ENCODE data around the gene SNX19. TPM values are rescaled to one million over a fixed set of nuclear protein-coding genes. Genes with fewer than 3 reads are reported as not detected.

The SNX19 gene
- total and polyA plus RNA-seq, 2 donors, result 12.8 to 27.3 TPM

DNA sequence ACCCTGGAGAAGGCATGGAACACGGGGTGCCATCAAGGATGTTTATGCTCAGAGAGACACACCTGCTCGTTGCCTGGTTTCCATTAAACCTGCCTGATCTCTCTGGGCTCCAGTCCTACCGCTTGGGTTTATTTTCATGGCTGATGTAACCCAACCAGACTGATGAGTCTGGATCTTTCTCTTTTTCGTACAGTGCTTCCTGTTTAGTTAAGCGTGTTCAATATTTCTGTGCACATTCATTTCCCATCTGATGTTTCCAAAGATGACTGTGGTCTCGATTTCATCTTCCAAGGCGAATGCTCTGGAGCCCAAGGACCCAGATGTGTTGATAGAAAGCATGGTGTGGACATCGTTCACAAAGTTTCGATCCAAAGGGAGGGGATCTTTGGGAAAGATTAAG is 84.3 kb downstream of the SNX19 start:
- 79% methylated on average over 9 of the region's 9 CpGs for WGBS
- Histone ChIP-seq H3K4me3 (ENCODE audit: low read length in 2 of 2) (no peak overlapping the region), H3K9me3 (ENCODE audit: control insufficient read depth in 2 of 2, insufficient read depth in 1 of 2, low read length in 1 of 2) (no peaks in the 10 kb centered on the region), H3K27ac (ENCODE audit: low read depth in 1 of 2, low read length in 1 of 2) (peak overlapping the region in 1 of 2 donors; percentile 48), H3K4me1 (ENCODE audit: control insufficient read depth in 2 of 2, insufficient read depth in 2 of 2, low read length in 2 of 2) (peaks cover 0 to 12% of the 10 kb centered on the region in 2 donors), H3K36me3 (ENCODE audit: control insufficient read depth in 2 of 2, insufficient read depth in 2 of 2, low read length in 1 of 2) (no peaks in the 10 kb centered on the region), H3K27me3 (ENCODE audit: control insufficient read depth in 2 of 2, insufficient read depth in 1 of 2, low read length in 1 of 2) (no peaks in the 10 kb centered on the region)
- DNase-seq (ENCODE audit: low read depth in 6 of 9, low spot score in 9 of 9), result no peak

DNA sequence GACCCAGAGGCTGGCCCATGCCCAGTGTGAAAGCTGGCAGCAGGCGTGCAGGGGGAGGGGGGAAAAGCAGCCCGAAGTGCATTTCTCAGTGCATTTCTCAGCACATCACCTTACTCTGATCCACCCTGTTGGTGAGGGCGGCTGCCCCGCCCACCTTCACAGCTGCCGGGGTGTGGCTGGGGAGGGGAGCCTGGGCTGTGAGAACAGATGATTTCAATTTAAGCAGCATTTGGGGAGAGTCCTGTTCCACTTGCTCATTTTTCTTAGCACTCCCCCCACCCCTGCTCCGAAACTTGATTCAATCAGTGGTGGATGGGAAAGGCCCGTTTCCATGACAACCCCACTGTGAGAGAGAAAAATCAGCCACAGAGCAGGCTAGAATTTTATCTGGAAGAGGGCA is 84.8 kb downstream of the SNX19 start:
- Histone ChIP-seq H3K4me1 (ENCODE audit: control insufficient read depth in 2 of 2, insufficient read depth in 2 of 2, low read length in 2 of 2) (peaks cover 0 to 12% of the 10 kb centered on the region in 2 donors), H3K27me3 (ENCODE audit: control insufficient read depth in 2 of 2, insufficient read depth in 1 of 2, low read length in 1 of 2) (no peaks in the 10 kb centered on the region), H3K4me3 (ENCODE audit: low read length in 2 of 2) (no peak overlapping the region), H3K36me3 (ENCODE audit: control insufficient read depth in 2 of 2, insufficient read depth in 2 of 2, low read length in 1 of 2) (no peaks in the 10 kb centered on the region), H3K9me3 (ENCODE audit: control insufficient read depth in 2 of 2, insufficient read depth in 1 of 2, low read length in 1 of 2) (no peaks in the 10 kb centered on the region), H3K27ac (ENCODE audit: low read depth in 1 of 2, low read length in 1 of 2) (peak overlapping the region in 1 of 2 donors; percentile 48)
- WGBS, result 85% methylated on average over 7 of the region's 7 CpGs
- peak in 3 of 9 donors; percentile 2 to 32 (median 3) for DNase-seq (ENCODE audit: low read depth in 6 of 9, low spot score in 9 of 9)

DNA sequence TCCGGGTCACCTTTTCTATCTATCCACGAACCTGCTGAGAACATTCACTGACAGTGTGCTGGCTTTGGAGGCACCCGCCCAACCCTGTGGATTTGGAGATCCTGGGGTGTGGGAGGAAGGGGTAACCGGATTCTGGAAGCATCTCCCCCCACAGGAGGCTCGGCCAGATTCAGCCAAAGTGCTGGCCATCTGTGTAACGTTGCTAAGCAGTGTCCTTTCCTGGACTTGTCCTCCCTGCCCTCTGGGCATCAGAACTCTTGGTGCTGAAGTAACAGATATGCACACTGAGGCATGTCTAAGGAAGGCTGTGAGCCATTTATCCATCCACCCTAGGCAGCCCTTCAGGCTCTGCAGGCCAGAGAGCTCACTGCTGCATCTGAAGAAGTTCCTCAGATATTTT is 85.7 kb downstream of the SNX19 start:
- no peak for DNase-seq (ENCODE audit: low read depth in 6 of 9, low spot score in 9 of 9)
- peak overlapping the region in 1 of 2 donors; percentile 14 for H3K27ac ChIP-seq (ENCODE audit: low read depth in 1 of 2, low read length in 1 of 2)
- no peaks in the 10 kb centered on the region for H3K27me3 ChIP-seq (ENCODE audit: control insufficient read depth in 2 of 2, insufficient read depth in 1 of 2, low read length in 1 of 2)
- H3K36me3 ChIP-seq (ENCODE audit: control insufficient read depth in 2 of 2, insufficient read depth in 2 of 2, low read length in 1 of 2), result no peaks in the 10 kb centered on the region
- 95% methylated on average over 6 of the region's 6 CpGs for WGBS
- no peak overlapping the region for H3K4me3 ChIP-seq (ENCODE audit: low read length in 2 of 2)
- peaks cover 0 to 12% of the 10 kb centered on the region in 2 donors for H3K4me1 ChIP-seq (ENCODE audit: control insufficient read depth in 2 of 2, insufficient read depth in 2 of 2, low read length in 2 of 2)
- no peaks in the 10 kb centered on the region for H3K9me3 ChIP-seq (ENCODE audit: control insufficient read depth in 2 of 2, insufficient read depth in 1 of 2, low read length in 1 of 2)

DNA sequence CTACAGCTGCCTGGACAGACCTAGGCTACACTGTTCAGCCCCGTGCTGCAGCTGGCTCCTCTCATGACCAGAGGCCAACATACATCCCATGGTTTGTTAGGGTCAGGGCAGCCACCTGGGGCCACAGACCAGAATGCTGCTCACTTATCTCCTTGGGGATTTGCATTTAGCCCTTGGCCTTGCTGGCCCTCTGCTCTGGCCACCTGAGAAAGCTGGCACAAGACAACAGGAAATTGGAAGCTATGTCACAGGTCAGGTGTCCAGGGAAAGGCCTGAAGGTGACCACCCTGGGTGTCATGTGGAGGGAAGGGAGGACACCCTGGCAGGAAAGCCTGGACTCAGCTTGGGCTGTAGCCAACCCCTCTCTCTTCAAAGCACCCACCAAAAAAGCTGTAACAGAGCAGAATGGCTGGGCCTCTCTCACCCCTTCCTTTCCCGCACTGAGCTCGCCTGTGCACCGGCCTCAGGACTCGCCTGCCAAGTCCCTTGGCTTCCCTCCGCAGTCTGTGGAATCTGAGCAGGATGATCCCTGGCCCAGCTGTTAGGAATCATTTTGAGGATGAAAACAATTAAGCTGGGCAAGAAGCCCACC is 86.3 kb downstream of the SNX19 start:
- no peaks in the 10 kb centered on the region for H3K27me3 ChIP-seq (ENCODE audit: control insufficient read depth in 2 of 2, insufficient read depth in 1 of 2, low read length in 1 of 2)
- H3K36me3 ChIP-seq (ENCODE audit: control insufficient read depth in 2 of 2, insufficient read depth in 2 of 2, low read length in 1 of 2), result no peaks in the 10 kb centered on the region
- H3K4me3 ChIP-seq (ENCODE audit: low read length in 2 of 2), result no peak overlapping the region
- H3K4me1 ChIP-seq (ENCODE audit: control insufficient read depth in 2 of 2, insufficient read depth in 2 of 2, low read length in 2 of 2), result peaks cover 0 to 12% of the 10 kb centered on the region in 2 donors
- WGBS, result 95% methylated on average over 6 of the region's 6 CpGs
- H3K27ac ChIP-seq (ENCODE audit: low read depth in 1 of 2, low read length in 1 of 2), result peak overlapping the region in 1 of 2 donors; percentile 43
- no peak for DNase-seq (ENCODE audit: low read depth in 6 of 9, low spot score in 9 of 9)
- H3K9me3 ChIP-seq (ENCODE audit: control insufficient read depth in 2 of 2, insufficient read depth in 1 of 2, low read length in 1 of 2), result no peaks in the 10 kb centered on the region

DNA sequence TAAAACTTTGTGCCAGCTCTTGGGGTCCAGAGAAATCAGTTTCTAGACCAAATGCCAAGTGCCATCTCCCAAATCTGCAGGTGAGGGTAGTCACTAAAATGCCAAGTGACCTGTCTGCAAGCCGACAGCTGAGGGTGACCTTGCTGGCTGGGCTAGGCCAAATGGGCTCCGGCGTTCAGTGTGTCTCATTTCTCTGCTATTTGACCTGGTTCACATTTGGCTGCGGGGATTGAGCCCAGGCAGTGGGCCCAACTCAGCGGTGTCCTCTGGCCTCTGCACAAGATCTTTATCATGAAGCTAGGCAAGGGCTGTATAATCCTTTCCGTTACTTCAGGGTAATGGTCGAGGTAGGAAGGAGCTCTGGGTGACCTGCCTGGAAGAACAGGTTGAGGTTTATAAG is 87.5 kb downstream of the SNX19 start:
- Histone ChIP-seq H3K27ac (ENCODE audit: low read depth in 1 of 2, low read length in 1 of 2) (no peak overlapping the region), H3K9me3 (ENCODE audit: control insufficient read depth in 2 of 2, insufficient read depth in 1 of 2, low read length in 1 of 2) (no peaks in the 10 kb centered on the region), H3K27me3 (ENCODE audit: control insufficient read depth in 2 of 2, insufficient read depth in 1 of 2, low read length in 1 of 2) (no peaks in the 10 kb centered on the region), H3K36me3 (ENCODE audit: control insufficient read depth in 2 of 2, insufficient read depth in 2 of 2, low read length in 1 of 2) (no peaks in the 10 kb centered on the region), H3K4me3 (ENCODE audit: low read length in 2 of 2) (no peak overlapping the region), H3K4me1 (ENCODE audit: control insufficient read depth in 2 of 2, insufficient read depth in 2 of 2, low read length in 2 of 2) (peaks cover 0 to 12% of the 10 kb centered on the region in 2 donors)
- no peak for DNase-seq (ENCODE audit: low read depth in 6 of 9, low spot score in 9 of 9)
- 95% methylated on average over 7 of the region's 7 CpGs for WGBS

DNA sequence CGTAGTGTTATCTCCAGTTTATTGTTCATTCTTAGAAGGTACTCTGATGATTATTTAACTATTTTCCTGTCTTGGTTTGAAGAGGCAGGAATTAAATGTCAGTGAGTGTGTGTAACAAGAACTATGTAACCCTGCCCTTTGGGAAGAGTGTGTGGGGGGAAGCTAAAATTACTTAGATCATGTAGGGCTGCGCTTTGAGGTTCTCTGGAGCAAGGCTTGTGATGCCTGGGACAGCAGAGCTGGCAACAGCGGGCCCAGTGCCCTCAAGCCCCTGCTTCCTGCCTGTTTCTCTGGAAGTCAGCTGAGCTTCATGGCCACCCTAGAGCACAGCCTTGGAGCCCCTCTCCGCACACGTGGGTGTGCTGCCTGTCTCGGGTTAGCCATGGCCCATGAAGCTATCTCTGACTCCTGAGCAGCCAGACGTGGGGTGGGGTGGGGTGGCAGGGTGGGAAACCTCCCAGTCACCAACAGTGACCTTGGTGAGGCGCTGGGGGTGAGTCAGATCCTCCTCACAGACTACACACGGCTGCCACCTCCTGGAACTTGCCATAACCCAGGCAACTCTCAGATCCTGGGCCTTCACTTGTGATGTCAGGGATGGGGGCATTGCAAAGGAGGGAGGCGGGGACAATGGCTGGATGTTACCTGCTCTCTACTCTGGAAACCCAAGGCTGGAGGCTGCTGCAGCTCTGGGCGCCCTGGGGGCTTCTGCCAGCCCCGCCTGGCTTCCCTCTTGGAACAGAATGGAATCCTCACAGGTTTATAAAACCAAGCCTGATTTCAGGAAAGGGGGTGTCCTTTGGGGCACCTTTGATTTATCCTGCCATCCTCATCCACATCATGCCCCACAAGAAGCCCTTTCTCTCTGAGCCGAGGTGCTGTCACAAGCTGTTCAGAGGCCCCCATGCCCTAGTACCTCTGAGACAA is 88.6 kb downstream of the SNX19 start:
- no peak for DNase-seq (ENCODE audit: low read depth in 6 of 9, low spot score in 9 of 9)
- Histone ChIP-seq H3K27me3 (ENCODE audit: control insufficient read depth in 2 of 2, insufficient read depth in 1 of 2, low read length in 1 of 2) (no peaks in the 10 kb centered on the region), H3K27ac (ENCODE audit: low read depth in 1 of 2, low read length in 1 of 2) (no peak overlapping the region), H3K4me1 (ENCODE audit: control insufficient read depth in 2 of 2, insufficient read depth in 2 of 2, low read length in 2 of 2) (peaks cover 0 to 12% of the 10 kb centered on the region in 2 donors), H3K4me3 (ENCODE audit: low read length in 2 of 2) (no peak overlapping the region), H3K9me3 (ENCODE audit: control insufficient read depth in 2 of 2, insufficient read depth in 1 of 2, low read length in 1 of 2) (no peaks in the 10 kb centered on the region), H3K36me3 (ENCODE audit: control insufficient read depth in 2 of 2, insufficient read depth in 2 of 2, low read length in 1 of 2) (no peaks in the 10 kb centered on the region)
- WGBS, result 66% methylated on average over 13 of the region's 13 CpGs

DNA sequence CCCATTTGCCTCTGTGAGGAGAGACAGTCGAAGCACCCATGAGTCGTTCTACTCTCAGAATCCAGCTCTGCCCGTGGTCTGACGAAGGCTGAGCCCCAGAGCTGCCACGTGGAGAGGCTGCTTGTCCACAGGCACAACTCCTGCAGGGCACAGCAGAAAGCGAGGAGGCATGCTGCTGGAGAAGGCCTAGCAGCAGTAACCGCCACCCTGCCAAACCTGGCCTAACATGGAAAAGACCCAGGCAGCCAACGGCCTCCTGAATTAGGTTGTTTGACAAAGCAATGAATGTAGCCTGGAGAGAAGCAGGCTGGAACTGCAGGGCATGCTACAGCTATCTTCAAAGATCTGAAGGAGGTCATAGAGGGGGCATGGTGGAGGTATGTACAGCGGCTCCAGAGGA is 89.7 kb downstream of the SNX19 start:
- Histone ChIP-seq H3K4me1 (ENCODE audit: control insufficient read depth in 2 of 2, insufficient read depth in 2 of 2, low read length in 2 of 2) (peaks cover 0 to 12% of the 10 kb centered on the region in 2 donors), H3K27me3 (ENCODE audit: control insufficient read depth in 2 of 2, insufficient read depth in 1 of 2, low read length in 1 of 2) (no peaks in the 10 kb centered on the region), H3K9me3 (ENCODE audit: control insufficient read depth in 2 of 2, insufficient read depth in 1 of 2, low read length in 1 of 2) (no peaks in the 10 kb centered on the region), H3K36me3 (ENCODE audit: control insufficient read depth in 2 of 2, insufficient read depth in 2 of 2, low read length in 1 of 2) (no peaks in the 10 kb centered on the region), H3K27ac (ENCODE audit: low read depth in 1 of 2, low read length in 1 of 2) (no peak overlapping the region), H3K4me3 (ENCODE audit: low read length in 2 of 2) (no peak overlapping the region)
- 96% methylated on average over 9 of the region's 9 CpGs for WGBS
- DNase-seq (ENCODE audit: low read depth in 6 of 9, low spot score in 9 of 9), result no peak

DNA sequence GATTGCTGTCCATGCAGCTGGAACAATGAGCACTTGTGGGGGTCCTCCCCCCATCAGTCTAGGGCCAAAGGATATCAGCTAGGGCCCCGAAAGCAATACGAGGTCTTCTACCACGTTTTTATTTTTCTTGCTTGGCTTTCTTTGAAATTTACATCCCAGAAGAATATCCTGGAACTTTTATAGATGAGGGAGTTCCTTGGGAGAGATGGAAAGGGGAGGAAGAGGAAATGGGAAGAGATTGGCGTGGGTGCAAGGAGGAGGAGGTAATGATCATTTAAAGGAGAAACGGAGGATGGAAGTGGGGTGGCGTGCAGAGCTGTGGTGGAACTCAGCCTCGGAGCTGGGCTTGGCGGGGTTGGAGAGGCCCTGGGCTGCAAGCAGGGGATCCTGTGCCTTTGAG is 90.3 kb downstream of the SNX19 start:
- H3K9me3 ChIP-seq (ENCODE audit: control insufficient read depth in 2 of 2, insufficient read depth in 1 of 2, low read length in 1 of 2), result no peaks in the 10 kb centered on the region
- H3K27me3 ChIP-seq (ENCODE audit: control insufficient read depth in 2 of 2, insufficient read depth in 1 of 2, low read length in 1 of 2), result no peaks in the 10 kb centered on the region
- no peak overlapping the region for H3K27ac ChIP-seq (ENCODE audit: low read depth in 1 of 2, low read length in 1 of 2)
- no peak for DNase-seq (ENCODE audit: low read depth in 6 of 9, low spot score in 9 of 9)
- no peaks in the 10 kb centered on the region for H3K36me3 ChIP-seq (ENCODE audit: control insufficient read depth in 2 of 2, insufficient read depth in 2 of 2, low read length in 1 of 2)
- H3K4me1 ChIP-seq (ENCODE audit: control insufficient read depth in 2 of 2, insufficient read depth in 2 of 2, low read length in 2 of 2), result peaks cover 0 to 7% of the 10 kb centered on the region in 2 donors
- WGBS, result 95% methylated on average over 8 of the region's 8 CpGs
- no peak overlapping the region for H3K4me3 ChIP-seq (ENCODE audit: low read length in 2 of 2)

DNA sequence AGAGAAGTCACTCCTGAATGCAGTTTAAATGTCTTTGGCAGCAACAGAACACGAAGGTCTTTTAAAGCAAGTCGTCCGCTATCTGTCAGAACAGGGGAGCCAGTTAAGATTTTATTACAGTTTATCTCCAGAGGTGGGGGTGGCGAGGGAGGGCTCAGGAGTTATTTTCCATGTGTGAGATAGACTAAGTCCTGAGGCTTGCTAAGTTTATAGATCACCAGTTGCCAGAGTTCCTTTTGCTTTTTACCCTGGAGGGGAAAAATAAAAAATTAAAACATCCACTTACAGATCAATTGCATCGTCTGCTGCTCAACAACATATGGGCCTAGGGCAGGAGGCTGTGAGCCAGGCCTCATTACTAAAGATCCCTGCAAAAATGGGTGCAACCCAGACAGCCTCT is 90.7 kb downstream of the SNX19 start:
- H3K4me3 ChIP-seq (ENCODE audit: low read length in 2 of 2), result no peak overlapping the region
- no peak for DNase-seq (ENCODE audit: low read depth in 6 of 9, low spot score in 9 of 9)
- no peaks in the 10 kb centered on the region for H3K9me3 ChIP-seq (ENCODE audit: control insufficient read depth in 2 of 2, insufficient read depth in 1 of 2, low read length in 1 of 2)
- H3K36me3 ChIP-seq (ENCODE audit: control insufficient read depth in 2 of 2, insufficient read depth in 2 of 2, low read length in 1 of 2), result no peaks in the 10 kb centered on the region
- 90% methylated on average over 5 of the region's 5 CpGs for WGBS
- no peaks in the 10 kb centered on the region for H3K27me3 ChIP-seq (ENCODE audit: control insufficient read depth in 2 of 2, insufficient read depth in 1 of 2, low read length in 1 of 2)
- no peak overlapping the region for H3K27ac ChIP-seq (ENCODE audit: low read depth in 1 of 2, low read length in 1 of 2)
- H3K4me1 ChIP-seq (ENCODE audit: control insufficient read depth in 2 of 2, insufficient read depth in 2 of 2, low read length in 2 of 2), result peaks cover 0 to 6% of the 10 kb centered on the region in 2 donors

Data from thymus (tissue), 11 donors.